Activated T-helper 9 cell treated with anti-CD3 and anti-CD28 coated beads, Interleukin-2, amount 50 U/mL, for 16 hours (primary cell): ENCODE data around the gene MIAT.
A peak's percentile ranks its signal among the peaks of the same experiment; 100 is the strongest.
"Not testable (repeated sequence)": the region's sequence is repeated elsewhere in the genome, so short reads cannot be mapped to it uniquely, and the experiment has no call there.

Experiments used
- DNase-seq: peaks from one replicate; pipeline ENCODE4 v3.0.0-alpha.2; 2020; ENCODE audit warnings: low read depth

MIAT gene

DNA sequence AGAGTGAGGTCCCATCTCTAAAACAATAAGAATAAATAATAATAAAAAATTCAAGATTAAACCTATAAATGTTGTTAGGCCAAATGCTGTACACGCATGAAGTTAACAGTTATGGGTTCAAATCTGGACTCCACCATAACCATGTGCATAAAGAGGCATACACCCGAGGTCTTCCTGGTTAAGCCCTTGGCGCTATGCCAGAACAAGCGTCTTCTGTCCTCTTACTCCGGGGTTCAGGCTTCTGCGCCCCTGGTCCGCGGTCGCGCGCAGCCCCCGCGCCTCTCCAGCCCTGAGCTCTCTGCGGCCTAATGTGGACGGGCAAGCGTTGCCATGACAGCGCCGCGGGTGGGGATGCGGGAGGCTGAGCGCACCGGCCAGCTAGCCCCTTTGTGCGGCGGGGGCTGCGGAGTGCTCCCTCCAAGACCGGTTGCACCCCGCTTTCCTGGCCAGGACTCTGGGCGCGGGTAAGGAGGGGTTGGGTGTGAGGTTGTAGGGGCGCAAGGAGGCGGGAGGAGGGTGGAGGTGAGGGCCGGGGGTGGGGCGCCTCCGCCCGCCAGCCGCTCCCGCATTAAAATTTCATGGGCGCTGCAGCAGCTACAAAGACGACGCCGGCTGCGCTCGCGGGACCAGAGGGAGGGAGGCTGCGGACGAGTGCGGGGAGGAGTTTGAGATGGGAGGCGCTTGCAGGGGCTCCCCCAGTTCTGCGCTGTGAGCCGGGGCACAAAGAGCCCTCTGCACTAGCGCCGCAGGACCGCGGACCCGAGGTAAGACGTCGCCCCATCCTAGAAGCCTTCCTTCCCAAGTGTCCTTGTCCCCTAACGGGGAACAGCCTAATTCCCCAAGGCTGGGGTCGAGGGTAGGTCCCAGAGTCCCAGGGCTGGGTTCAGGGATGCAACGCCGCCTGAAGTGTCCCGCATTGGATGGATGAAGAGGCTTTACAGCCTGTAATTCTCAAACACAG lies at the start of gene MIAT:
MIAT (plus strand) TSS at position 698 of the 961 bp plus-strand sequence.
- no peak for DNase-seq

DNA sequence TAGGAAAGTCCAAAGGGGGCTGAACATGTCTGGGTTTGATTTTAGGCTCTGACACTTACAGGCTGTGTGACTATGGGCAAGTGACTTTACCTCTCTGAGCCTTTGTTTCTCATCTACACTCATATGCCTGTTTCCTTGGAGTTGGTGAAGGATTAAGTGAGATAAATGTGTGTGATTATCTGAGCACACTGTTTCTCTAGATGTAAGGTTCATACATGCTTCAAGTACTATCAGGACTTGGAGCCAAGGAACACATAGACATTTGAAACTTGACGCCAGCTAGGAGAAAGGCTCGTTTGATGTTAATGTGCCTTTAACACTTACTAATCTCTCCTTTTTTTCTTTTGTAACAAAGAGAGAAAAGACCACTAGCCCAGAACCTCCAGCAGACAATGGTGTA lies 49.3 kb upstream of the MIAT start:
- DNase-seq, result no peak

DNA sequence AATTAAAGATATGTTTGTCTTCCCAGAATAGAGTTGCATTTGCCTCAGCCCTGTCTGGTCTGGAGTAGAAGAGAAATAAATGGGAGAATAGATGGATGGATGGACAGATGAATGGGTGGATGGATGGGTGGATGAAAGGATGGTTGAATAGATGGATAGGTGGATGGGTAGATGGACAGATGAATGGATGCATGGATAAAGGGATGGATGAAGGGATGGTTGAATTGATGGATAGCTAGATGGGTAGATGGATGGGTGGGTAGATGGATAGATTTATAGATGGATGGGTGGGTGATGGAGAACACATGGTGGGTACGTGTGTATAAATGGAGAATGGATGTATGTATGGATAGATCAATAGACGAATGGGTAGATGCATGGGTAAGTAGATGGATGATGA lies 48.1 kb upstream of the MIAT start:
- DNase-seq, result no peak

DNA sequence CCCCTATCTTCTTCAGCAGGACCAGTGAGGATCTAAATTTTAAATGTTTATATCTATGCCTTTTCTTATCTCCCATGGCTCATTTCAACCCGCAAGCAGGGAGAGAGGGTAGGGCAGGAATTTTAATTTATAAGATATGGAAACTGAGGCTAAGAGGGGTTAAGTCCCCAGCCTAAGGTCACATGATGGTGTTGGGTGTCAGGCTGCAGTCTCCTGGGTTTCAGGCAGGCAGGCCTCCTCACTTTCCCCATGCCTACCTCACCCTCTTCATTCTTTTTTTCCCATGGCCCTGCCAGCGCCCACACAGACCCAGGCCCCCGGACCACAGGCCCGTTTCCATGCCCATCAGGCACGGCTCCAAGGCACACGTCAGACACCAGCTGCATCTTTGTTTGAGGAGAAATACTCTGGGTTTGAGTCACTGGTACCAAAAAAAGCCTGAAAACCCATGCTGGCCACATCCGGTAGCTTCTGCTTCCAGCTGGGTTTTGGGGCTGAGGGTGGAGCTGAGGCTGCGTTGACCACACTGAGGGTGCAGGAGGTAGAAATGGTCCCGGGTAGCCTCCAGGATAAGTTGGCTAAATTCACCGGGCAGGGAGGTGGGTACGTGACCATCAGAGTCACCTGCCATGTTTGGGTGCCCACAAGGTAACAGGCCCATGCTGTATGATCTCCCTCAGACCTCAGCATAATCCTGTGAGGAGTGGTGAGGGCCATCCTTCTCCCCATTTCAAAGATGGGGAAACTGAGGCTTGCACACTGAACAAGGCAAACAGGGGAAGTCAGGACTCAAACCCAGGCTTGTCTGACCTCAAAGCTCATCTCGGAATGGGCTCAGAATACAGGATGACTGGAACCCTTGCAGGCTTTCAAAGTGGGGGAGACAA lies 47.1 kb upstream of the MIAT start:
- peak; percentile 4 for DNase-seq

DNA sequence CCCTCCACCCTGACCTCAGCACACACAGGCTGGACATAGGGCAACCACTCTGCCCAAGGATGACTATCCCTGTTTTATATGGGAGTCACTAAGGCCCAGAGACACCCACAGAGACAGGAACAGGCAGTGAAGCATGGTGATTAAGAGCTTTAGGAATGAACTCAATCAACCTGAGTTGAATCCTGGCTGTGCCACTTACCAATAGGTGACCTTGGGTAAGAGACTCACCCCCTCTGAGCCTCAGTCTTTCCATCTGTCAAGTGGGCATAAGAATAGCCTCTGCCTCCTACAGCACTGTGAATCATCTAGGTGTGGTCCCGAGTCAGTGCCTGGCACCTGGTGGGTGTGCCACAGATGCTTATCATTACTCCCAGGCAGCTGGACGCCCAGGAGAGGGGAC lies 46.4 kb upstream of the MIAT start:
- no peak for DNase-seq

DNA sequence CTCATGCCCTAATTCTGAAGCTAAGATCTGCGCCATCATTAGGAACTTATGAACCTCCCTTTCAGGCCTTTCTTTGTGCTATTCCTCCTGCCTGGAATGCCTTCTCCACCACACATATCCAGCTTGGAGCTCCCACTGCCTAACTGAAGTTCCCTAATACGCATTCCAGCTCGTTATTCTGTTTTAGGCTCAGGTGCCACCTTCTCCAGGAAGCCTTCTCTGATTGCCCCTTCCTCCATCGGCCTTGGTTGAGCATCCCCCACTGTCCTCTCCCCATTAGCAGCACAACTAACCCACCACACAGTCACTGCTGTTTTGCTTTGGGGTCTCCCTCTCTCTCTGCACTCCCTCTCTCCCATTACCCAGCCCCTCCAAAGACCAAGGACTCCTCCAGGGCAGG lies 44.7 kb upstream of the MIAT start:
- no peak for DNase-seq

DNA sequence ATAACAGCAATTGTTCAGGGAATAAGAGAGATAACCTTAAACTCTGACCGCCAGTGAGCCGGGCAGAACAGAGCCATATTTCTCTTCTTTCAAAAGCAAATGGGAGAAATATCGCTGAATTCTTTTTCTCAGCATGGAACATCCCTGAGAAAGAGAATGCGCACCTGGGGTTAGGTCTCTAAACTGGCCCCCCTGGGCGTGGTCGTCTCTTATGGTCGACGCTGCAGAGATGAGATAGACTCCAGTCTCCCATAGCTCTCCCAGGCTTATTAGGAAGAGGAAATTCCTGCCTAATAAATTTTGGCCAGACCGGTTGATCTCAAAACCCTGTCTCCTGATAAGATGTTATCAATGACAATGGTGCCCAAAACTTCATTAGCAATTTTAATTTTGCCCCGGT lies 43.6 kb upstream of the MIAT start:
- not testable (repeated sequence) for DNase-seq

DNA sequence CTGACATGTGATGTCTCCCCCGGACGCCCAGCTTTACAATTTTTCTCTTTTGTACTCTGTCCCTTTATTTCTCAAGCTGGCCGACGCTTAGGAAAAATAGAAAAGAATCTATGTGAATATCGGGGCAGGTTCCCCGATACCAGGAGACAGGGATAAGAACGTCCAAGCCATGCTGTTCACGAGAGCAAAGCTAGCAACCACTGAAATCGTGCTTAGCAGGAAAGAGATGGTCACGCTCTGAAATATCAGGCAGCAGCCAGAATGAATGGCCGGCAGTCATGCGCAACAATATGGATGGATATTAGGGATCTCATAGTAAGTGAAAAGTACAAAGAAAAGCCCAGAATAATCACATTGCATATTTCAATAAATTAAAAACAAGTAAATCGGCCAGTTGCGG lies 43.1 kb upstream of the MIAT start:
- DNase-seq, result no peak

DNA sequence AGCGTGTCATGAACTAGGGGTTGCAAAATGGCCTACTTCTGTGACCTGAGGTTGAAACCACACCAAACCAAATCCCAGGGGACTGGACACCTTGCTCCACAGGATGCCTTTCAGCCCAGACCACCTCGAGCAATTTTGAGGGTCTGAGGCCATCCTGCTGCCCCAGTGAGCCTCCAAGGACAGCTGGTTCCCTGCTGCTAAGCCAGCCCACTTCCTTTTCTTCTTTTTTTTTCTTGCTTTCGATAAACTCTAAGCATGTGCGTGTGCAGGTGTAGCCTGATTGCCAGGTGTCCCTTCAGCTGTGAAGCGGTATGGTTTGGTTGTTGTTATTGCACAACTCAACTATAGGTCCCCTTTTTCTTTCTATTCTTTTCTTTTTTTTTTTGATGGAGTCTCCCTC lies 42.2 kb upstream of the MIAT start:
- no peak for DNase-seq

DNA sequence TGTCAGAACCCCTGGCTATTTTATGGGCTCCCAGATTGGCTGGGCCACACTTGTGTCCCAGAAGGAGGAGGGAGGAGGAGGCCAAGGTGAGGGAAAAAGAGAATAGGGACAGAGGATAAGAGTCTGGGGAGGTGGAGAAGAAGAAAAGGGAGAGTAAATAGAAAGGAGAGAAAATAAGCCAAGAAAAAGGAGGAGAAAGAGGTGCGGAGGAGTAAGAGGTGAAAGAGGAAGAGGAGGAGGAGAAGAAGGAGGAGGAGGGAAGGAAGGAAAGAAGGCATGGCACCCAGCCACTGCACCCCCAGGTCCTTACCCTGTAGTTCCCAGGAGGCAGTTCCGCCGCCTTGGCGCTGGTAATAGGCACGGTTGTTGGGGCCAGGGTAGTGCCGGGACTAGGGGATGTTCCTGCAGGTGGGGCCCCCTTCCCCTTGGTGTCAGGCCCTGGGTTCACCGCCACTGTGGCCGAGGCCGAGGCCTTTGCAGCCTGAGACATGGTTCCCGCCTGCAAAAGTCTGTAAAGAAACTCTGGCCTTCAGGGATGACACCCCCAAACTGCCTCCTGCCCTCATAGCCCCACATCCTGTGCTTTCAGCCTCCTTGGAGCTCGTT lies 41.5 kb upstream of the MIAT start:
- DNase-seq, result no peak

DNA sequence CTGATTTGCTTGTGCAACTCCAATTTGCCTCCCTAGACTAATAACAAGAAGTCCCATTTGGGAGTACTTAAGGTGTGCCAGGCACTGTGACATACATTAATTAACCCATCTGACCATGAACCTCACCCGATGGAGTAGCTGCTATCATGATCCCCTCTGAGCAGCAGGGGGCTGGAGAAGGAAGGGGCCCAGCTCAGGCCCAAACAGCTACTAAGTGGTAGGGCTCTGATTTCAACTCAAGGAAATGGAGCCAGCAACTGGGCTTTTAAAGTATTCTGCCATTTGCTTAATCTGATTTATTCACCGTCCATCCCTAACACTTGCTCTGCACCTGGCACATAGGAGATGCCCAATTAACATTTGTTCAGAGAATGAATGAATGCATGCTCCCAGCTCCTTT lies 40.7 kb upstream of the MIAT start:
- DNase-seq, result no peak

DNA sequence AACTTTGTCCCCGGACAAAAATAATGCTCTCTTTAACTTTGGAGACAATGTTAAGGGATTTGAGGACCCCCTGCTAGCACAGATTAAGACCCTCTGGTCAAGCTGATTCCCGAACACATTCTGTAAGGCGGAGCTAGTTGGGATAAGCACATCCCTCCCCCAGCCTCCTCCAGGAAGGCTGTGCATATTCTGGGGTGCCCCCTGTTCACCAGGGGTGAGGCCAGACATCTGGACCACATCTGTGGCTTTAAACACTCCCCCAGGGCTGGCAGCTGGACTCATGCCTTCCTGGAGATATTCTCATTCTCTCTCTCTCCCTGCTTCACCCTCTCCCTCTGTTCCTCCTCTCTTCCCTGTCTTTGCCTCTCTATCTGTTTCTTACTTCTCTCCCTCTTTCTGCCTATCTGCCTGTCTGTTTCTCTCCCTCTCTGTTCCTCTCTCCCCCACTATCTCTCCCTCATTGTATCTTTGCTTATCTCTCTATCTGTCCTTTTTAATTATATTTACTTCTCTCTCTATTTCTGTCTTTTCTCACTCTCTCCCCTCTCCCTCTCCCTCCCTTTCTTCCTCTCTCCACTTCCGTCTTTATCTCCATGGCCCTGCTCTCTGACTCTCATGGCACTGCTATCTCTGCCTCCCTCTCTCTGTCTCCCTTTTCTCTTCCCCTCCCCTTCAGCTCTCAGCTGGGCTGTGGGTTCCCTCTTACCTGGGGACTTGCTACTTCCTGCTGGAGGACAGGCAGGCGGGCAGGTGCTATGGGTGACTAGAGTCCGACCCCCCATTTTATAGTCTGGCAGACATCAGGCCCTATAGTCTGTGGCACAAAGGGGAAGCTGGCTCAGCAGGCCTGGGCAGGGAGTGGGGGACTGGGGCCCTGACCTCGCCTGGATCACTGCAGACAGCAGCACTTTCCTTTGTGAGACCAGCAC lies 39.9 kb upstream of the MIAT start, which contains the start of gene CRYBB1:
CRYBB1 (minus strand) TSS at position 757 of the 929 bp plus-strand sequence. CDS start 1,708 bp downstream, outside the sequence.
- no peak for DNase-seq

DNA sequence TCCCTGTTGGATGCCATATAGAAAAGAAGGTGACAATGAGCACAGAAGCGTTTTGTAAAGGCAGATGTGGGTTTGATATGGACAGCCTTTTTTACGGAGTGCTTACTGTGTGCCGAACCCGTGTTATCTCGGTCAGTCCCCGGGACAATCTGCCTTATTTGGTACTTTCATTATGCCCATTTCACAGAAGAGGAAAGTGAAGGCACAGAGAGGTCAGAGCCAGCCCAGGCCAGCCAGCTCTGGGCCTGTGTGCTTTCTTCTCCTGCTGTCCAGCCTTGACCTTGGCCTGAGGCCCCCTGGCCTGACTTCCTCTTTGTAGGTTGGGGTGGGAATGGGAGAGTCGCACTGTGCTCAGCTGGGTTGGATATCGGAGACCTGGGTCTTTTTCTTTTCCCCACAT lies 38.9 kb upstream of the MIAT start:
- DNase-seq, result no peak

DNA sequence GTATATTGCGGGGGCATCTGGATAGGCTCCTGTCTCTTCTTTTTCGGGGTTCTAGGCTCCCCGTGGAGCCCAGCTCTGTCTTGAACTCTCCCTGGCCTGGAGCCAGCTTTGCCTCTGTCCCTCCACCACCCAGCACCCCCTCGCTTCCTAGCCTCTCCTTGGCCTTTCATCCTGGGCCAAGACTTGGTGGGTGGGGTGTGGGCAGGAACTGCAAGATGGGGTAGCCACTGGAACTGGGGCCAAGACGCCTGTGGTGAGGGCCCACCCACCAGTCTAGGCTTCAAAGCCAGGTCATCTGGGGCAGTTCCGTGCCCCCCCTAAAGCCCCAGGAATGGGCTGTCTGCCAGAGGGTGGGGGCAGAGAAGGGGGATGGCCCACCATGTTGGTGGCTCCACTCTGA lies 37.9 kb upstream of the MIAT start:
- DNase-seq, result no peak

DNA sequence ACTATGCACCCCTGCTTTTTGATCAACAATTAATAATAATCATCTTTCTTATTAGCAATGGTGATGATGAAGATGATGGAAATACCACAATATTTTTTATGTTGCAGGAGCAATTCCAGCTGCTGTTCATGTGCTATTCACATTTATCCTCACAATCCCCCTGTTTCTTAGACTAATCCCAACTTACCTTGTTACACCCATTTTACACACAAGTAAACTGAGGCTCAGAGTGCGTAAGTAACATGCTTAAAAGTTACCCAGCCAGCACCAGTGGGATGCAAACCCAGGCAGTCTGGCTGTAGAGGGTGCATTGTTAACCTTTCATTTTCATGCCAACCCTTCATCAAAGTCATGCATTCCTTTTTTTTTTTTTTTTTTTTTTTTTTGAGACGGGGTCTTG lies 37.2 kb upstream of the MIAT start:
- DNase-seq, result no peak

DNA sequence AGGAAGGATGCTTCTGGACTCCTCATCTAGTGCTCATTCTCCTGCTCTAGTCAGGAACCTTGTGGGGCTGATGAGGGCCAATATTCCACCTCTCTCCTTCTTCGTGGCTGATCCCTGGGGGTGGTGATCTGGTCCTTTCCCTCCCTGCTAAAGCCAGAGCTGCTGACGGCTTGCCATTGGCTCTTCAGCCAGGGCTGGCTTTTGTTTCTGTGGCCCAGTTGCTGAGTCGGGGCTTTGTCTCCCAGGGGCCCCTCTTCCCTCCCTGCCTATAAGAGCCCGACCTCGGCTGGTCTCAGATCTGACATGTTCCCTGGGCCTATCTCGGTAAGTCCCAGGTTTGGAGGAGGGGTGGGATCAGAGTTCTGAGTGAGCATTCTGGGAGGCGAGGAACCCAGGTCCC lies 35.7 kb upstream of the MIAT start, which contains the start of gene CRYBA4:
CRYBA4 (plus strand) TSS at position 301 of the 400 bp plus-strand sequence. CDS start 634 bp downstream, outside the sequence.
- no peak for DNase-seq

DNA sequence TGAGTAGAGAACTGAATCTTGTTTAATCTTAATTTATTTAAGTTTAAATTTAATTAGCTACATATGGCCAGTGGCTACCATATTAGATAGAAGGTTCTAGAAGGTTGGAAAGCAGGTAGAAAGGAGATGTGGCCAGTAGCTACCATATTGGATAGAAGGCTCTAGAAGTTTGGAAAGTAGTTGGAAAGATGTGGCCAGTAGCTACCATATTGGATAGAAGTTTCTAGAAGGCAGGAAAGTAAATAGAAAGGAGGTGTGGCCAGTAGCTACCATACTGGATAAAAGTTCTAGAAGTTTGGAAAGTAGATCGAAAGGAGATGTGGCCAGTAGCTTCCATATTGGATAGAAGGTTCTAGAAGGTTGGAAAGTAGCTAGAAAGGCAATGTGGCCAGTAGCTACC lies 33.4 kb upstream of the MIAT start:
- no peak for DNase-seq

DNA sequence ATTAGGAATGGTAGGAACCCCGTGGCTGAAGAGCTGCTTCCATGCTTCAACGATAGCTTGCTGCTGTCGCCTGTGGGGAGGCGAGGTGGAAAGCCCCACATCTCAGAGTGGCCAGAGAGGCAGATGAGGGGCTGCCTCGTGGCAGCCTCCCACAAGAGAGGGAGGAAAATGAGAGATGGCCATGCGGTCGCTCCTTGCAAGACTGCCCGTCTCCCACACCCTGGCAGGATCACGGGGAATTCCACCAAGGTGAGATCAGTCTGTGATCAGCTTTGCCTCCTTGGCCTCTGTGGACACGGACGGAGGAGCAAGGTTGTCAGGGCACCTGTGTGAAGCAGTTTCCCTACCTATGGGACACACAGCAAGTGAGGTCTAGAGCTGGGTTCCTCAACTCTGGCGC lies 32.6 kb upstream of the MIAT start:
- DNase-seq, result no peak

DNA sequence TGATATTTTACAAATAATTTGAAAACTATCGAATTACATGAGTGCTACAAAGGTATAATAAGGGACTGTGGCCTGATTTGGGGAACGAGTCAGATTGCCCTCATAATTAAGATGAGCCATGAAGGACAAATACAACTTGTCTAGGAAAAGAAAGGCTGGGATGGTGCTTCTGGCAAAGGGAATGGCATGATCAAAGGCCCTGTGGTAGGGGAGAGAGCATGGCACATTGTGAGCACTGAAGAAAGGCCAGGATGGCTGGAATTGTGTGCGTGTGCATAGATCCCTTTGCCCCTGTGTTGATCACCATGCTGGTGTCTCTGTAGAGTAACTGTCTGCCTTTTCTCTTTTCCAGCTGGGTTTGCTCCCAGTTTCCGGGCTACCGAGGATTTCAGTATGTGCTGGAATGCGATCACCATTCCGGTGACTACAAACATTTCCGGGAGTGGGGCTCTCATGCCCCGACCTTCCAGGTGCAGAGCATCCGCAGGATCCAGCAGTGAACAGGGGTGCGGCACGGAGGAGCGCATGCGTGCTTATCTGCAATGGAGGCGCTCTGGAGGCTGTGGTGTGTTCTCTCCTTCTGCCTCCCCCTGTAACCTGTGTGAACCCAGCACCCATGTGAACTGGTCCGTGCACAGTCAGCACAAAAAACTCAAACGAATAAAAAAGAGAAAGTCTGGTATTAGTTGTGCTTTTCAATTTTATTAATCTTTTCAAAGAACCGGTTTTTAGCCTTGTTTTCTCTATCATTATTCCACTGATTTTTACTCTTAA lies 27.2 kb upstream of the MIAT start:
- DNase-seq, result no peak

DNA sequence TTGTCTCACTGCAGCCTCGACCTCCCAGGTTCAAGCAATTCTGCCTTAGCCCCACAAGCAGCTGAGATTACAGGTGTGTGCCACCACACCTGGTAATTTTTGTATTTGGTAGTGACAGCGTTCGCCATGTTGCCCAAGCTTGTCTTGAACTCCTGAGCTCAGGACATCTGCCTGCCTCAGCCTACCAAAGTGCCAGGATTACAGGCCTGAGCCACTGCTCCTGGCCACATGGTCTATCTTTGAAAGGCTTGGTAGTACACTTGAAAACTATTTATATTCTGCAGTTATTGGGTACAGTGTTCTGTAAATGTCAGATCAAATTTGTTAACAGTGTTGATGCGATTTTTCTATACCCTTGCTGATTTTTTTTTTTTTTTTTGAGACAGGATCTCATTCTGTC lies 26.1 kb upstream of the MIAT start:
- no peak for DNase-seq
